SKM-1 treated with dmso at 0.1 percent for 144 hours (cell line): ENCODE data around the gene PAQR7.

Source experiments
- DNase-seq: peaks from one replicate; lab custom pipeline; 2025; ENCODE audit not compliant: unreplicated experiment; lab: John Stamatoyannopoulos, UW

Gene PAQR7

GRCh38 chr1:25874635-25875153 is 814 bp downstream of the PAQR7 start:
- no peak for DNase-seq

GRCh38 chr1:25874209-25874608 is 1.3 kb downstream of the PAQR7 start:
- DNase-seq: no peak

GRCh38 chr1:25873120-25873519 is 2.4 kb downstream of the PAQR7 start:
- DNase-seq: no peak

- DNase-seq: no peak
Measured at GRCh38 chr1:25872713-25873112, 2.8 kb downstream of the PAQR7 start.

DNA sequence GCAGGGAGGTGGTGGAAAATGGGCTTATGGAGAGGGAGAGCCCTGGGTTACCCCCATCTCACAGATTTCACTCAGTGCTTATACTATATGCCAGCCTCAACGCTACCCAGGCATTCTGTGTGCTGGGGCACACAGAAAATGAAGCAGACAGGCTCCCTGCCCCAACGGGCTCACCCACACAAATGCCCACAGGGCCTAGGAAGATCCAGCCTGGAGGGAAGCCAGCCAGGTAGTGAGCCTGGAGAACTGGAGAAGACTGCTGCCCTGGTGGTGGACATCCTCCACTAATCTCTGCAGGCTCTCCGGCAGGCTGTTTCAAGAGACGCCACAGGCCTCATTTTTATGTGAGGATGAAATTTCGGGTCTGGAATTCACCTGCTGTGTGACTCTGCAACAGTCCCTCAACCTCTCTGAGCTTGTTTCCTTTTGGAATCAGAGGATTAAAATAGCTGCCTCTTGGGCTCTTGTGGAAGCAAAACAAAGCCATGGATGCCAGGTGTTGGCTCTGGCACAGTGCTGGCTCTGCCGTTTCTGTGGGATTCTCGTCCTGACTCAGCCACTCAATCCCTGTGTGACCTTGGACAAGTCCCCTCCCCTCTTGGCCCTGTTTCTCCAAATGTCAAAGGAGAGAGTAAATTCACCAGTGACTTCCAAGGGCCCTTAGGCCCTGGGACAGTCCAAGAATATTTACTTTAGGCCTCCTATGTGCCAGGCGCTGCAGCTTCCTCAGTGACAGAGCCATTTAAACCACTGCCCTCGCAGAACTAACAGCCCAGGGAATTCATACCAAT is 3.6 kb downstream of the PAQR7 start:
- DNase-seq: no peak

GRCh38 chr1:25871086-25871703 is 4.3 kb downstream of the PAQR7 start:
- DNase-seq: no peak

GRCh38 chr1:25870614-25871013 is 4.9 kb downstream of the PAQR7 start:
- no peak for DNase-seq

DNA sequence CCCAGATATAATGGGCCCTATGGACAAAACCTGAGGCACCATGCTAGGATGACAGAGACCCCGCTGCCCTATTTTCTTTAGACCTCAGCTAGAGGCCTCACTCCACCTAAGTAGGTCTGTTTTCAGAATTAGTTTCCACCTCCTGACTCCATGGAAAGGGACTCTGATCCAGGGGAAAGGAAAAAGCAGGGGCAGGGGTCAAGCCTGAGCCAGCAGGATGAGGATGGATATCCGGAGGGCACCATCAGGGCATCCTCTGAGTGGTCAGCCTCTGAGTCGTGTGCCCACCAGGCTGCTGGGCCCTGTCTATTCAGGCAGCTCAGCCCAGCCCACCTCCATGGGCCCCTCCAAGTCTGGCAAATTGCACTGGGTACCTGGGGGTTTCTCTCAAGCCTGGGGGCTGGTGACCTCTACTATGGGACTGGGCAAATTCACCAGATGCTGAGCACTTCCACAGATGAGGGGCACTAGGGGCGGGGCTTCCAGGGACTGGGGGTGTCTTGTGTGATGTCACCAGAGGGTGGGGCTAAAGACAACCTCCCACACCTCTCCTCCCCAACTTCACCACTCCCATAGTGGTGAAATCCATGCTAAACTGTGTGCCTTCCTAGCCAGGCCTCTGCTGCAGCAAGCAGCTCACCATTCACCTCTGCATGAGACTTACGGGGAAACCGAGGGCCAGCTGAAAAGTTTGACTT is 5.5 kb downstream of the PAQR7 start:
- no peak for DNase-seq

GRCh38 chr1:25867210-25867991 is 8.1 kb downstream of the PAQR7 start:
- no peak for DNase-seq

DNA sequence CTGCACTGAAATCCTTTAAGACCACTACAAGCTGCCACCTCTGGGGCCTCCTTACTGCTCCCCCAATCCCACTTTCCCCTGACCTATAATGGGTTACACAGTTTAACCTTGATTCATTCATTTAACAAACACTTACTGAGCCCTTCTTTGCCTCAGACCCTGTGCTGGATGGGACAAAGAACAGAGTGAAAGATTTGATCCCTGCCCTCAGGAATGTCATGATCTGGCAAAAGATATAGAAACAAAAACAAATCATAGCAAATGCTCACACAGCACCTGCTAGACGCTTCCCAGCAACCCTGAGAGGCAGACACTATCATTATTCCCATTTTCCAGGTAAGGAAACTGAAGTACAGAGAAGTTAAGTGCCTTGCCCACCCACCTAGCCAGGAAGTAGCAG is 9.2 kb downstream of the PAQR7 start:
- DNase-seq: no peak

DNA sequence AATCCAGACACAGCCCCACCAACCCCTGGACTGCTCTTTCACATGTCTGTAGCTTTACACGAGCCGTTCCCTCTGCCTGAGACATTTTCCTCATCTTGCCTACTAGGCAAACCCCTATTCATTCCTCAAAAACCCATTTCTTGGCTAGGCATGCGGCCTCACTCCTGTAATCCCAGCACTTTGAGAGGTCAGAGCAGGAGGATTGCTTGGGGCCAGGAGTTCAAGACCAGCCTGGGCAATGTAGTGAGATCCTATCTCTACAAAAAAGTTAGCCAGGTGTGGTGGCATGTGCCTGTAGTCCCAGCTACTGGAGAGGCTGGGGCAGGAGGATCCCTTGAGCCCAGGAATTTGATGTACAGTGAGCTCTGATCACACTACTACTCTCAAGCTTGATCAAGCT is 11.1 kb downstream of the PAQR7 start:
- no peak for DNase-seq

DNA sequence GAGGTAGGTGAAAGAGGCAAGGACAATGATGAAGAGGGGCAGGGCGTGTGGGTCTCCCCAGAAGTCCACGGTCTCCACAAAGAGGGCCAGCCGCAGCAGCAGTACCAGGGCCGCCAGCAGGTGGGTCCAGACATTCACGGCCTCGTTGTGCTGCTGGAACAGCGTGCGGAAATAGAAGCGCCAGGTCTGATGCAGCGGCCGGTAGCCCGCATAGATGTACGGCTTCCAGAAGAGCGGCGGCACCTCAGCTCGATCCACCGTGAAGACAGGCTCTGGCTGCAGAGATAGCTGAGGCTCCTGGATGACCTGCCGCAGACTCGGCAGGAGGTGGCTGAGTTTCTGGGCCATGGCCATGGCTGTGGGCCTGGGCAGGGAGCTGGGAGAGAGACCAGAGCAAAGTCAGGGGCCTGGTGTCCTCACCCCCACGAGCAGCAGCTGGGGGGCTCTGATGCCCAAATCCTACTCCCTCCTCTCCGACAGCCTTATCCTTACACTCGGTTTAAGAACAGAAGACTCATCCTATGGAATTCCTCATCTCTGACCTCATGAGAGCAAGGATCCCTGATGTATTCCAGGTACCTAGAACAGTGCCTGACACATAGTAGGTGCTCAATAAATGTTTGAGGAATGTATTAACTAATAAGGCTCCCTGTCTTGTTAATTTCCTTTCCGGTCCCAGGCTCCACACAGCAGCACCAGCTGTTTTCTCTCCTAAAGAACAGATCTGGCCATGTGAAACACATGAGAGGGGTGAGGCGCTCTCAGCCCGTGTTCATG is 11.8 kb downstream of the PAQR7 start:
- DNase-seq: no peak

GRCh38 chr1:25862785-25863485 is 12.6 kb downstream of the PAQR7 start:
- DNase-seq: no peak

GRCh38 chr1:25861316-25862286 is 13.9 kb downstream of the PAQR7 start:
- DNase-seq: peak; percentile 80

DNA sequence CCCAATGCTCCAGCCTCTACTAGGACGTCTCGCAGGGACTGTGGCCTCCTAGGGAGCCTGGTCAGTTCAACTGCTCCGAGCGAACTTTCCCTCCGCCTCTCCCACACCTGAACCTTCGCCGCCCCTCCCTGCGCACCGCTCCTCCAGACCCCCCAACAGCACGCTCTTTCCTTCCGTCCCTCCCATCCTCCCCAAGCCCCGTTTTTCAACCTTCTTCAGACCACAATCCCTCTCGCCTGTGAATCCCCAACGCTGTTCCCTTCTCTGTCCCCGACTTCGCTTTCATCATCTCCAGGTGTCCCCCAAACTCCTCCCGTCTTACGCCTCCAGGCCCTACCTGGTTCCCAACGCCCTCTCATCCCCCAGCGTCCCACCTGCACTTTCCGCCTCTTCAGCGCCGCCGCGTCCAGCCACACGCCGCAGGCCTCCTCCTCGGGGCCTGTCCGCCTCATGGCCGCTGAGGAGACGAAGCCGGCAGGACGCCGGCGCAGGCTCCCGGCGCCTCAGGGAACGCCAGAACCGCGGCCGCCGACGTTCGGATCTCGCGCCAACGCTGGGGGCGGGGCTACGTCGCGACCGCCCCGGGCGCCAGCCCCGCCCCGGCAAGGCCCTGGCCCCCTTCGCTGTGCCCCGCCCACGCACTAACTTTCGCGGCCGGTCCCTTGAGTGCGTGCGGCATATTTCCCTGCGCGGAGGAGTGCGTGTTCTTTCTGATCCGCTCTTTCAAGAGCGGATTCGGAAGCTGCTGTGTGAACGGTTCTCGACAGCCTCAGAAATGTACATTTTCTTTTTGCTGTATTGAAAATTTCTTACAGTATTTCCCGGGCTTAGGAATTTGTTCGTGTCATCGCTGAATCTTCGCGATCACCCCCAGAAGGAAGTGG is 16.4 kb downstream of the PAQR7 start, which contains the start of gene AUNIP:
TSS of gene AUNIP (minus strand) at position 552 of the 884 bp plus-strand sequence. CDS start at position 452, 100 bp downstream.
- peak; percentile 84 for DNase-seq

DNA sequence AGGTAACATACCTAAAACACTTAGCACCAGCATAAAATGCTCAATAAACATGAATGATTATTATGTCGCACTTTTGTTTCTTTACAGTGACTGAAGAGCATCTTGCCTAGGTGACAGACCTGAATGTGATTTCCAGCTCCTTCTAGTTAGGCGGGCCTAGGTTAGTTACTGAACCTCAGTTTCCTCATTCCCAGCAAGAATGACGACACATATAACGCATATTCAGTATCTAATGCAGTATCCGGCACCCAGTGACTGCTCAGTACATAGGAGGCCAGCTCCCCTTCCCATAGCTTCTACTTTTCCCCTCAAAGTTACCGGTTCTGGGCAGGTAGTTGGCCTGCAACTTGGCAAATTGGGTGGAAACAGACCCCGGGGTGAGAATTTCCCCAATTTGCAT is 17.0 kb downstream of the PAQR7 start:
- DNase-seq: peak; percentile 49

DNA sequence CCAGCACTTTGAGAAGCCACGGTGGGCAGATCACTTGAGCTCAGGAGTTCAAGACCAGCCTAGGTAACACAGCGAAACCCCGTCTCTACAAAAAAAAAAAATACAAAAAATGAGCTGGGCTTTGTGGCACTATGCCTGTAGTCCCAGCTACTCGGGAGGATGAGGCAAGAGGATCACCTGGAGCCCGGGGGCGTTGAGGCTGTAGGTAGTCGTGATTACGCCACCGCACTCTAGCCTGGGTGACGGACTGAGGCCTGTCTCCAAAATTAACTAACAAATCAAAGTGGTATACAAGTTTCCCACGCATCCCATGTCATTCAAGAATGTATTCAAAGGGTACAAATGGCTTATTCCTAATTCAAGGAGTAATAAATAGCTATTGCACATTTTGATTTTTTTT is 18.7 kb downstream of the PAQR7 start:
- no peak for DNase-seq
